AG04450 (cell line): ENCODE data around the gene RAB3IL1. TPM values are rescaled to one million over a fixed set of nuclear protein-coding genes. Genes with fewer than 3 reads are reported as not detected.

Experiments
- CTCF ChIA-PET: fragments of 300-600, 350-600 bp; formaldehyde crosslinking; extraction: SDS; loops from one replicate; lab custom pipeline; 2022; ENCODE audit warnings: antibody characterized with exemption, inconsistent platforms; lab: Charles Lee
- POLR2A ChIA-PET: fragments of 350-600 bp; formaldehyde crosslinking; extraction: SDS; loops from one replicate; lab custom pipeline; 2021; ENCODE audit warnings: antibody characterized with exemption, inconsistent platforms; lab: Yijun Ruan, JAX
- DNase-seq: peaks from one replicate; pipeline ENCODE4 v3.0.0-alpha.2; 2011; ENCODE audit warnings: low read depth, low spot score
- H3K27ac ChIP-seq: one replicate; pipeline ENCODE4 v1.5.1; 2012; ENCODE audit warnings: low read depth, low read length, control low read depth
- H3K27me3 ChIP-seq: one replicate; pipeline ENCODE4 v1.6.0; 2012; ENCODE audit warnings: low read length; ENCODE audit not compliant: control insufficient read depth, insufficient read depth
- H3K4me3 ChIP-seq: 2 replicates; pipeline ENCODE4 v1.5.1; 2011; ENCODE audit warnings: mild to moderate bottlenecking, low read depth, low read length, control low read depth
- H3K9me3 ChIP-seq: 2 replicates; pipeline ENCODE4 v1.5.1; 2012; ENCODE audit warnings: low read length; ENCODE audit not compliant: control insufficient read depth, insufficient read depth
- polyA plus RNA-seq: library from polyadenylated mRNA; depleted of rRNA; stranded (reverse); fragments of >200 nt; gene quantifications from 2 replicates; pipeline ENCODE4 v1.2.3, GENCODE V29; 2011
- TF ChIP-seq, protein P1 (sequence below): IDR thresholded peaks from 2 replicates; pipeline ENCODE4 v1.5.1; 2011; ENCODE audit warnings: low read depth, low read length, control low read depth, inconsistent platforms

The RAB3IL1 gene
- polyA plus RNA-seq, 1 experiment = 2.7 TPM

DNA sequence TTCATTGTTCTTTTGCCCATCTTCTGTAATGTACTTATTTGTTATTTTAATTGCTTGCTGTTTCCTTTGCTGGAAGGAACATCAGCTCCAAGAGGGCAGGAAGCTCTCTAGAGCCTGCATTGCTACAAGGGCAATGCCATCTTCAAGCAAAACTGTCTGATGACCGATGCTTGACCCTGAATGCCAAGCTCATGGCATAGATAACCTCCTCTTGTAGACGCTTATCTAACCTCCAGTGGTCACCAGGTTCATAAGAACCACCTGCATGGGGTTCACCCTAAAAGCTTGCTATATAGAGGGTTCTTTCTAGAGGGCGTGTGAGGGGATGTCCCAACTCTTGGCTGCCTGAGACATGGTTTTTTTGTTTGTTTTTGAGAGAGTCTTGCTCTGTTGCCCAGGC lies 42.5 kb downstream of the RAB3IL1 start:
- no peak overlapping the region for H3K4me3 ChIP-seq
- no peaks in the 10 kb centered on the region for H3K9me3 ChIP-seq
- H3K27ac ChIP-seq = no peak overlapping the region
- TF ChIP-seq, protein P1, sequence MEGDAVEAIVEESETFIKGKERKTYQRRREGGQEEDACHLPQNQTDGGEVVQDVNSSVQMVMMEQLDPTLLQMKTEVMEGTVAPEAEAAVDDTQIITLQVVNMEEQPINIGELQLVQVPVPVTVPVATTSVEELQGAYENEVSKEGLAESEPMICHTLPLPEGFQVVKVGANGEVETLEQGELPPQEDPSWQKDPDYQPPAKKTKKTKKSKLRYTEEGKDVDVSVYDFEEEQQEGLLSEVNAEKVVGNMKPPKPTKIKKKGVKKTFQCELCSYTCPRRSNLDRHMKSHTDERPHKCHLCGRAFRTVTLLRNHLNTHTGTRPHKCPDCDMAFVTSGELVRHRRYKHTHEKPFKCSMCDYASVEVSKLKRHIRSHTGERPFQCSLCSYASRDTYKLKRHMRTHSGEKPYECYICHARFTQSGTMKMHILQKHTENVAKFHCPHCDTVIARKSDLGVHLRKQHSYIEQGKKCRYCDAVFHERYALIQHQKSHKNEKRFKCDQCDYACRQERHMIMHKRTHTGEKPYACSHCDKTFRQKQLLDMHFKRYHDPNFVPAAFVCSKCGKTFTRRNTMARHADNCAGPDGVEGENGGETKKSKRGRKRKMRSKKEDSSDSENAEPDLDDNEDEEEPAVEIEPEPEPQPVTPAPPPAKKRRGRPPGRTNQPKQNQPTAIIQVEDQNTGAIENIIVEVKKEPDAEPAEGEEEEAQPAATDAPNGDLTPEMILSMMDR = no peak
- POLR2A ChIA-PET = no interaction called here
- H3K27me3 ChIP-seq = peaks cover 2% of the 10 kb centered on the region
- DNase-seq = no peak
- CTCF ChIA-PET = interaction anchor here (1.6 to 2.5 kb wide), 3 partner anchors 23 to 234 kb away, joined by 4 to 9 read pairs (median 6); no protein-coding TSS in a partner anchor

DNA sequence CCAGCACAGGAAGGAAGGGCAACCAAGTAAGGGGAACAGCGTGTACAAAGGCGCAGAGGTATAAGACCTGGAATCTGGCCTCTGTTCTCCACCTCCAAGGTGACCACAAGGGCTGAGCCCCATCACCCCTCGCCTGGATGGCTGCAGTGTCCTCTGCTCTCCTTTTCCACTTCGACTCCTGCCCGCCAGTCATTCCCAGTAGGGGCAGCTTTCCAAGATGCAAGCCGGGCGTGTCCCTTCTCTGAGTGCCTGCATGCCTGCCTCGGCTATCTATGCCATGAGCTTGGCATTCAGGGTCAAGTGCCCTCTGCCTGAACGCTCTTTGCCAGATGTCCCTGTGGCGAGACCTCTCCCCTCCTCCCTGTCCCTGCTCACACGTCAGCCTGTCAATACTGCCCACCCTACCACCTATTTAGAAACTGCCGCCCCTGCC lies 43.0 kb downstream of the RAB3IL1 start:
- TF ChIP-seq, protein P1 = no peak
- ChIA-PET POLR2A (no interaction called here), CTCF (interaction anchor here (1.1 to 2.5 kb wide), 4 partner anchors 23 to 234 kb away, joined by 4 to 9 read pairs (median 6); no protein-coding TSS in a partner anchor)
- no peaks in the 10 kb centered on the region for H3K9me3 ChIP-seq
- no peak overlapping the region for H3K4me3 ChIP-seq
- H3K27ac ChIP-seq = no peak overlapping the region
- DNase-seq = no peak
- peaks cover 2% of the 10 kb centered on the region for H3K27me3 ChIP-seq

DNA sequence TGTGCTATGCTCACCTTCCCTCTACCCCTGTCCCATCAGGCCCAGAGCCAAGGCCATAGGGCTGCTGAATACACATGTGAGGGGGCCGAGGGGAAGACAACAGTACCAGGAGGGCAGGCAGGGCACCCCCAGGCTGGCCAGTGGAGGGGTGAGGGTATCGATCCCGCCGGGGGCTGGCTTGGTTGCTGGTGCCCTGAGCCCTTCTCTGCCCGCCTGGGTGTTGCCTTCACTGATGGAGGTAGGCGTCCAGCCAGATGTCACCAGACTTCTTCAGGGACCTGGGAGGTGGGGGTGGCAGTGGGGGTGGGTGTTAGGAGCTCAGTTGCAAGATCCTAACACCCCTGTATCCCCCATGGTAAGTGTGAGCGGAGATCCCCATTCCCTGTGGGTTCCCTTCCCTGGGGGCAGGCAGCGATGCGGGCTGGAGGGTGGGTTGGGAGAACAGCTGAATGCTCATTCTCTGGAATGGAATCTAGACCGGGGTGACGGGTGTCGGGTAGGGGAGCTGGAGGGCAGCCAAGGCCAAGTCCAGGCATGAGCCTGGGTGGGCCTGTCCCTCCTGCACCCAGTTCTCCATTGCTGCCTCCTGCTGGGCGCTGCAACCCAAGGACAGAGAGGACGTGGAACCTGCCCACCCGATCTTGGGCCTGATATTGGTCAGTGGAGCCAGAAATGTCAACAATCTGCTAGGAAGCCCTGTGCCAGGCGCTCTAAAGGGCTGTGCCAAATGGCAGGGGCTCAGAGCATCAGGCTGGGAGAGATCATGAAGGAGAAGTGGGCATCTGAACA lies 43.6 kb downstream of the RAB3IL1 start:
- H3K27ac ChIP-seq = no peak overlapping the region
- peaks cover 2% of the 10 kb centered on the region for H3K27me3 ChIP-seq
- no peak overlapping the region for H3K4me3 ChIP-seq
- POLR2A ChIA-PET = no interaction called here
- TF ChIP-seq, protein P1 = no peak
- CTCF ChIA-PET = interaction anchor here (1.1 to 7.2 kb wide), 5 partner anchors 24 to 235 kb away, joined by 6 to 46 read pairs (median 8); no protein-coding TSS in a partner anchor
- no peaks in the 10 kb centered on the region for H3K9me3 ChIP-seq
- DNase-seq = no peak

GRCh38 chr11:61872935-61873565 lies 44.3 kb downstream of the RAB3IL1 start:
- TF ChIP-seq, protein P1 = no peak
- no peak overlapping the region for H3K27ac ChIP-seq
- H3K9me3 ChIP-seq = no peaks in the 10 kb centered on the region
- ChIA-PET POLR2A (interaction anchor here (0.6 kb wide), 1 partner anchor 58 kb away, joined by 3 read pairs; no protein-coding TSS in a partner anchor), CTCF (interaction anchor here (1.1 to 7.2 kb wide), 5 partner anchors 25 to 236 kb away, joined by 6 to 46 read pairs (median 8); no protein-coding TSS in a partner anchor)
- no peak for DNase-seq
- no peak overlapping the region for H3K4me3 ChIP-seq
- peaks cover 2% of the 10 kb centered on the region for H3K27me3 ChIP-seq
